ENCODE measurements around the gene SUN5.

- TF ChIP-seq CTCF (IDR thresholded peaks at IDR 0.05), result no peak
- no peak for TF ChIP-seq POLR2AphosphoS5 (IDR thresholded peaks at IDR 0.05; ENCODE audit: low read depth, low read length)
Observed at GRCh38 chr20:32975698-32976674, 28.2 kb downstream of the SUN5 start.

All from Panc1 (cell line).